A549 (cell line): Measurements from ENCODE around the gene RERE.

ENCODE experiments used
- EP300 ChIP-seq, 2 experiments: fragments of >200 bp; sonication (Bioruptor Twin); formaldehyde crosslinking; IDR thresholded peaks; 2 replicates in 1 of 2; 3 replicates in 1 of 2; pipeline ENCODE4 v1.6.1; 2016 to 2017
- KDM1A ChIP-seq: fragments of 200-600 bp; sonication (generic); IDR thresholded peaks from 2 replicates; pipeline ENCODE4 v1.6.1; 2016; ENCODE audit warnings: low read depth, mild to moderate bottlenecking
- POLR2A ChIP-seq: IDR thresholded peaks from 2 replicates; pipeline ENCODE4 v1.6.1; 2012; ENCODE audit warnings: mild to moderate bottlenecking, low read length
- RFX5 ChIP-seq: fragments of 450-650 bp; IDR thresholded peaks from 2 replicates; pipeline ENCODE4 v1.7.1; 2014; ENCODE audit warnings: antibody characterized with exemption, mild to moderate bottlenecking, moderate library complexity
- ZC3H11A ChIP-seq: fragments of 450-650 bp; IDR thresholded peaks from 2 replicates; pipeline ENCODE4 v1.6.1; 2014; ENCODE audit warnings: antibody characterized with exemption, mild to moderate bottlenecking
- TF ChIP-seq, protein P1 (sequence below): fragments of >200 bp; sonication (Bioruptor Twin); formaldehyde crosslinking; IDR thresholded peaks from 3 replicates; pipeline ENCODE4 v1.5.1; 2016

DNA sequence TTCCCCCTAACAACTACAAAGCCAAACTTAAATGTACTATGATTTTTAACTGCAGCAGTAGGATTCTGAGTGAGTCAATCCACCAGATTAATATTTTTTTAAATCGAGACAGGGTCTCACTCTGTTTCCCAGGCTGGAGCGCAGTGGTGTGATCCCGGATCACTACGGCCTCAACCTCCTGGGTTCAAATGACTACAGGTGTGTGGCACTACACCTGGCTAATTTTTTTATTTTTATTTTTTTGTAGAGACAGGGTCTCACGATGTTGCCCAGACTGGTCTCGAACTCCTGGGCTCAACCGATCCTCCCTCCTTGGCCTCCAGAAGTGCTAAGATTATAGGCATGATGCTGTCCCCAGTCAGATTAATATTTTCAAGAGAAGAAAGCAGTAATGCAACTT is 411.4 kb downstream of the RERE start:
- TF ChIP-seq EP300 (IDR thresholded peaks at IDR 0.05) (no peak), KDM1A (no peak), POLR2A (no peak), ZC3H11A (no peak), RFX5 (no peak)
- TF ChIP-seq, protein P1, sequence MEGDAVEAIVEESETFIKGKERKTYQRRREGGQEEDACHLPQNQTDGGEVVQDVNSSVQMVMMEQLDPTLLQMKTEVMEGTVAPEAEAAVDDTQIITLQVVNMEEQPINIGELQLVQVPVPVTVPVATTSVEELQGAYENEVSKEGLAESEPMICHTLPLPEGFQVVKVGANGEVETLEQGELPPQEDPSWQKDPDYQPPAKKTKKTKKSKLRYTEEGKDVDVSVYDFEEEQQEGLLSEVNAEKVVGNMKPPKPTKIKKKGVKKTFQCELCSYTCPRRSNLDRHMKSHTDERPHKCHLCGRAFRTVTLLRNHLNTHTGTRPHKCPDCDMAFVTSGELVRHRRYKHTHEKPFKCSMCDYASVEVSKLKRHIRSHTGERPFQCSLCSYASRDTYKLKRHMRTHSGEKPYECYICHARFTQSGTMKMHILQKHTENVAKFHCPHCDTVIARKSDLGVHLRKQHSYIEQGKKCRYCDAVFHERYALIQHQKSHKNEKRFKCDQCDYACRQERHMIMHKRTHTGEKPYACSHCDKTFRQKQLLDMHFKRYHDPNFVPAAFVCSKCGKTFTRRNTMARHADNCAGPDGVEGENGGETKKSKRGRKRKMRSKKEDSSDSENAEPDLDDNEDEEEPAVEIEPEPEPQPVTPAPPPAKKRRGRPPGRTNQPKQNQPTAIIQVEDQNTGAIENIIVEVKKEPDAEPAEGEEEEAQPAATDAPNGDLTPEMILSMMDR = no peak
